Activated naive CD8-positive, alpha-beta T cell treated with anti-CD3 and anti-CD28 coated beads, Interleukin-2, amount 10 ng/mL, durations not matched to agents 7 days and 5 days (primary cell): ENCODE results near the gene LEMD1. TPM values are rescaled to one million over a fixed set of nuclear protein-coding genes. Genes with fewer than 3 reads are reported as not detected.

ENCODE experiments used
- ATAC-seq: fragments of 150-1000 bp; cut with Tn5 transposase; one replicate; pipeline ENCODE4 v1.10.0; 2021; ENCODE audit warnings: low read depth, moderate library complexity
- POLR2A ChIA-PET: fragments of 350-600 bp; sonication (Branson Sonifier 250); formaldehyde crosslinking; loops from one replicate; lab custom pipeline; 2021; ENCODE audit warnings: antibody characterized with exemption; lab: Charles Lee
- DNase-seq: peaks from one replicate; pipeline ENCODE4 v3.0.0; 2021
- H3K27ac Mint-ChIP-seq: one replicate; pipeline ENCODE4 v1.8.0; 2022; ENCODE audit warnings: mild to moderate bottlenecking, mixed read lengths
- H3K27me3 Mint-ChIP-seq: one replicate; pipeline ENCODE4 v1.8.0; 2022; ENCODE audit warnings: mild to moderate bottlenecking, moderate library complexity, mixed read lengths
- H3K36me3 Mint-ChIP-seq: one replicate; pipeline ENCODE4 v1.8.0; 2021; ENCODE audit warnings: mild to moderate bottlenecking, mixed read lengths
- H3K4me1 Mint-ChIP-seq: one replicate; pipeline ENCODE4 v1.8.0; 2021; ENCODE audit warnings: mixed read lengths
- H3K4me3 Mint-ChIP-seq: one replicate; pipeline ENCODE4 v1.8.0; 2022; ENCODE audit warnings: mild to moderate bottlenecking, moderate library complexity, mixed read lengths
- H3K9me3 Mint-ChIP-seq: one replicate; pipeline ENCODE4 v1.8.0; 2021; ENCODE audit warnings: mixed read lengths
- total RNA-seq, 2 experiments: library from RNA; stranded (reverse); gene quantifications; one replicate each; pipeline ENCODE4 v1.2.3, GENCODE V29; 2021

Gene LEMD1
- total RNA-seq, 2 experiments from 2014 or later = 0.97 to 1.1 TPM

- no peak within 1 kb of the TSS for H3K27ac Mint-ChIP-seq
- H3K36me3 Mint-ChIP-seq = no peaks in the 10 kb centered on the region
- peaks cover 20% of the 10 kb centered on the region for H3K27me3 Mint-ChIP-seq
- ATAC-seq (no peak), DNase-seq (no peak)
- H3K4me1 Mint-ChIP-seq = no peaks in the 10 kb centered on the region
- no peak within 1 kb of the TSS for H3K4me3 Mint-ChIP-seq
- POLR2A ChIA-PET = no interaction called here
- H3K9me3 Mint-ChIP-seq = no peaks in the 10 kb centered on the region
Observed at GRCh38 chr1:205356440-205357139, 65.3 kb downstream of the LEMD1 start, which contains the start of gene KLHDC8A. Gene KLHDC8A, minus strand, starts transcription at chr1:205356922. Its CDS starts 13,318 bp downstream, at chr1:205343604.

DNA sequence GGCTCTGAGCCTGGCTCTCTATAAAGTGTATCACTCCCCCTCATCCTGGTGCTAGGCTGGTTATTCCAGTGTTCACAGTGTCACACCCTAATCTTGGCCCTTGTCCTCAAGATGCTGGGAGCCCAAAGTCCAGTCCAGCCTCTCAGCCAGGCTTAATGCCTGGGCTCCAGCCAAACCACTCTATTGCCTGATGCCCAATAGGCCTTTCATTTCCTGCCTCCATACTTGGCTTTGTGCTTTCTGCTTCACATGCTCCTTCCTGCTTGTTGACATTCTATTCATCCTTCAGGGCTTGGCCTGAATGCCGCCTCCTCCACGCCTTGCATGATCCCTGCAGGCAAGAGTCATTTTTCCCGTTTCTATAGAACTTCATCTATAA lies 66.8 kb downstream of the LEMD1 start:
- peaks cover 15% of the 10 kb centered on the region for H3K27me3 Mint-ChIP-seq
- no peaks in the 10 kb centered on the region for H3K9me3 Mint-ChIP-seq
- ATAC-seq = no peak
- POLR2A ChIA-PET = no interaction called here
- H3K36me3 Mint-ChIP-seq = no peaks in the 10 kb centered on the region
- DNase-seq = no peak
- no peak overlapping the region for H3K27ac Mint-ChIP-seq
- no peak overlapping the region for H3K4me3 Mint-ChIP-seq
- H3K4me1 Mint-ChIP-seq = no peaks in the 10 kb centered on the region

DNA sequence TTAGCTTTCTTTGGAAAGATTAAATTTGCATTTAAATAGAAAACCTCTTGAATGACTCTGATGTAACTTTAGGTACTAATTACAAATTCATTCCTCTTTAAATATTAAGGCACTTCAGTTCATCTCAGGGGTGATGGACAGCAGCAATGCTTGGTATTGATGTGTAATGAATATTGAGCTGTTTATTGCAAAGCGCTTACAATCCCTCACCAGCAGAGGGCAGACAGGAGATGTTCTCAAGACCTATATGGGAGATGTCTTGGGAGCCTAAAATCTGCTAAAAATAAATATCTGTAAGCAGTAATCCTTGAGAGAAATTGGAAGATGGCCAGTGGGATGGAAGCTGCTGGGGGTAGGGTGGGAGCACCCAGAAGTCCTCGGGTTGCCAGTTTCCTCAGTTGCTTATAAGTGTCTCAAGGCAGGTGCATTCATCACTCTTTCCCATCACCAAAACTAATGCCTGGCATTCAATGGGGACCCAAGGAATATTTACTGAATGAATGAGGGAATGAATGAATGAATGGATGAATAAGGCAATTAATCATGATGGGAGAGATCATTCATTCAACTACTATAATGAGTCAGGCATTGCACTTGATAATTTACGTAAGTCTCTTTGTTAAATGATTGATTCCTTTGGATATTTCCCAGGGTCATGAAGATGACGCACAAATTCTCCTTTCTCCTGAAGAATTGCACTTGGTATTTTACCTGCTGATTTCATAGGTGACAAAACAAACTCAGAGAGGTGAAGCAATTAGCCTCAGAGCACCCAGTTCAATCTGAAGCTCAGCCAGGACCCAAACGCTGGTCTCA lies 67.4 kb downstream of the LEMD1 start:
- Mint-ChIP-seq H3K27me3 (peaks cover 13% of the 10 kb centered on the region), H3K4me3 (no peak overlapping the region), H3K4me1 (no peaks in the 10 kb centered on the region), H3K27ac (no peak overlapping the region), H3K9me3 (no peaks in the 10 kb centered on the region), H3K36me3 (no peaks in the 10 kb centered on the region)
- POLR2A ChIA-PET = interaction anchor here (0.5 to 0.8 kb wide), 3 partner anchors 130 to 303 kb away, joined by 4 to 5 read pairs (median 5); no protein-coding TSS in a partner anchor
- DNase-seq = no peak
- ATAC-seq = peak; percentile 51

- Mint-ChIP-seq H3K9me3 (no peaks in the 10 kb centered on the region), H3K27ac (no peak overlapping the region)
- POLR2A ChIA-PET = interaction anchor here (0.6 kb wide), 1 partner anchor 304 kb away, joined by 5 read pairs; no protein-coding TSS in a partner anchor
Observed at GRCh38 chr1:205353612-205354011, 68.2 kb downstream of the LEMD1 start.

GRCh38 chr1:205353191-205353590 lies 68.7 kb downstream of the LEMD1 start:
- POLR2A ChIA-PET = no interaction called here
- Mint-ChIP-seq H3K4me1 (no peaks in the 10 kb centered on the region), H3K9me3 (no peaks in the 10 kb centered on the region), H3K27me3 (peaks cover 10% of the 10 kb centered on the region), H3K36me3 (no peaks in the 10 kb centered on the region), H3K4me3 (no peak overlapping the region), H3K27ac (no peak overlapping the region)
- ATAC-seq (no peak), DNase-seq (no peak)

More at GRCh38 chr1:205353612-205354011, 68.2 kb downstream of the LEMD1 start:
- no peak overlapping the region for H3K4me3 Mint-ChIP-seq
- DNase-seq (no peak), ATAC-seq (no peak)
- peaks cover 9% of the 10 kb centered on the region for H3K27me3 Mint-ChIP-seq
- no peaks in the 10 kb centered on the region for H3K36me3 Mint-ChIP-seq
- no peaks in the 10 kb centered on the region for H3K4me1 Mint-ChIP-seq

- H3K27ac Mint-ChIP-seq = no peak overlapping the region
- no peaks in the 10 kb centered on the region for H3K9me3 Mint-ChIP-seq
- no peak for DNase-seq
- H3K4me3 Mint-ChIP-seq = no peak overlapping the region
- no peaks in the 10 kb centered on the region for H3K4me1 Mint-ChIP-seq
- ATAC-seq = no peak
- POLR2A ChIA-PET = no interaction called here
- H3K36me3 Mint-ChIP-seq = no peaks in the 10 kb centered on the region
- H3K27me3 Mint-ChIP-seq = peaks cover 14% of the 10 kb centered on the region
Observed at GRCh38 chr1:205351984-205352713, 69.7 kb downstream of the LEMD1 start.

DNA sequence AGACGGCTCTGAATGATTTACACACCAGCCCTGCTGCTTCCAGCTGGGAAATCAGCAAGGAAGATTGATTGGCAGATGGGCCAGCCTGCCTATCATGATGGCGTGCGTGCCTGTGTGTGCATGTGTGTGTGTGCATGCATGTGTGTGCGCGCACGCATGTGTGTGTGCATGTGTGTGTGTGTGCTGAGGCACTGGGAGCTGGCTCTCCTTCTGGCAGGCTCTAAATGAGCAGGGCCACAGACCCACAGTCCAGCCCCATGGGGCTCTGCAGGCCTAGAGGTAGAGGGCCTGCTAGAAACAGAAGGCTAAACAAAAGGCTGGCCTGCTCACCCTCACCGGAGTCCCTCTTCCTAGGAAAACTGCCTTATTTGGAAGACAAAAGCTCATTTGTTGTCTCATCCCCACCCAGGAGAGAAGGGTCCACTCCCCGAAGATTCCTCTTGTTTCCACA lies 71.1 kb downstream of the LEMD1 start:
- Mint-ChIP-seq H3K4me3 (no peak overlapping the region), H3K27ac (no peak overlapping the region), H3K9me3 (no peaks in the 10 kb centered on the region), H3K27me3 (peaks cover 20% of the 10 kb centered on the region), H3K36me3 (no peaks in the 10 kb centered on the region), H3K4me1 (no peaks in the 10 kb centered on the region)
- POLR2A ChIA-PET = no interaction called here
- DNase-seq (no peak), ATAC-seq (no peak)

DNA sequence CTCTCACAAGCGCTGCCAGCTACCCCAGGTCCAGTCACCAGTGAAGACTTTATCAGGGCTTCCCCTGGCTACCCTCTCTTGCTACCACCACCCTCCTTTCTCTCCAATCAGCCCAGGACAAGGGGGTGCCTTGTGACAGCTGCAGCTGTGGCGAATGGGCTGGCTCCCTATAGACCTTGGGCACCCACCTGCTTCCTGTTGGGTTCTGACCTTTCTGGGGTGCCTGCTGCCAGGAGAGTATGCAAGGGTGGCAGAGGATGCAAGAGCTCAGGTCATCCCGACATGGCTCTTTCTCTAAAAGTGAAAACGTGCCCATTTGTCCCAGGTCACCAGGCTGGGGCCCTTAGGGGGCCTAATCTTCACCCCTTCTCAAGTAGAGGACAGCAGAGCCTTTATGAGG lies 71.7 kb downstream of the LEMD1 start:
- H3K4me1 Mint-ChIP-seq = no peaks in the 10 kb centered on the region
- peaks cover 26% of the 10 kb centered on the region for H3K27me3 Mint-ChIP-seq
- no peak for DNase-seq
- H3K4me3 Mint-ChIP-seq = no peak overlapping the region
- no peaks in the 10 kb centered on the region for H3K36me3 Mint-ChIP-seq
- POLR2A ChIA-PET = no interaction called here
- no peaks in the 10 kb centered on the region for H3K9me3 Mint-ChIP-seq
- H3K27ac Mint-ChIP-seq = no peak overlapping the region
- ATAC-seq = no peak

DNA sequence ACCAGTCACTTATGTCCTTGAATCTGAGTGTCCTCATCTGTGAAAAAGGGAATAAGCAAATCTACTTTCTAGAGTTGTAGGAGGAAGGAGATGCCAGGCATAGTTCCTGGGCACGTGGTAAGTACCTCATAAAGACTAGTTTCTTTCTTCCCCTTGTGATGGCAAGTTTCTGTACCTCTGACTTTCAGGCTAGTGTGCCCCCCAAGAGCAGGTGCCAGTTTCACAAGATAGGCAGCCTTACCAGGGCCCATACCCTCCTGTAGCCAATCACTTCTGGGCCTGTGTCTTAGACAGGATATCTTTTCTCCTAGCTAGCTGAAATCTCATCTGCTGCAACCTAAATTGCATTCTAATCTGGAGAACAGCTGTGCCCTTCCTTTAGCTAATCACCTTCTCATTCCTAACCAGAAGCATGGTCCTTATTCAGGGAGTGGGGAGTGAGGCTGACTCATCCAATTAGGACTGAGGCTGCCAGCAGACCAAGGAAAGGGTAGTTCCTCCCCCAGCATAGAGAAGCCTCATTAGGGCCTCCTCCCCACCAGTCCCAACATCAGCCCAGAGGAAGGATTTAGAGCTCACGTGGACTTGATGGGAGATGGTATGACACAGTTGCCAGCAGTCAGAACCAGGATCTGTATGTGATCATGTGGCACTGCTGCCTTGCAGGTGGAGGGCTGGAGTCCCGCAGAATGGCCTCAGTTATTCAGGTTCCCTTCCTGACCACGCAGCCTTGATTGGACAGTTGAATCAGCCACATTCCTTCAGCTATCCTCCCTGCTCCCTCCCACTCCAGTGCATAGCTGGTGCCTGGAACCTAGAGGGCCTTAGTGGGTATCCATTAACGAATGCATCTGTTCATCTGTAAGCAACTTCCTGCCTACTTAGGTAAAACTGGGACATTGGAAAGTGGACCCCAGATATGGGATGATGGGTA lies 73.0 kb downstream of the LEMD1 start:
- Mint-ChIP-seq H3K27me3 (peaks cover 37% of the 10 kb centered on the region), H3K9me3 (no peaks in the 10 kb centered on the region), H3K27ac (no peak overlapping the region), H3K36me3 (no peaks in the 10 kb centered on the region), H3K4me3 (no peak overlapping the region), H3K4me1 (peaks cover 3% of the 10 kb centered on the region)
- POLR2A ChIA-PET = no interaction called here
- DNase-seq = no peak
- ATAC-seq = no peak

GRCh38 chr1:205346956-205347574 lies 74.8 kb downstream of the LEMD1 start:
- H3K4me3 Mint-ChIP-seq = no peak overlapping the region
- no peak overlapping the region for H3K27ac Mint-ChIP-seq
- peaks cover 3% of the 10 kb centered on the region for H3K4me1 Mint-ChIP-seq
- POLR2A ChIA-PET = no interaction called here
- H3K36me3 Mint-ChIP-seq = no peaks in the 10 kb centered on the region
- no peaks in the 10 kb centered on the region for H3K9me3 Mint-ChIP-seq
- ATAC-seq (no peak), DNase-seq (no peak)
- peaks cover 48% of the 10 kb centered on the region for H3K27me3 Mint-ChIP-seq

DNA sequence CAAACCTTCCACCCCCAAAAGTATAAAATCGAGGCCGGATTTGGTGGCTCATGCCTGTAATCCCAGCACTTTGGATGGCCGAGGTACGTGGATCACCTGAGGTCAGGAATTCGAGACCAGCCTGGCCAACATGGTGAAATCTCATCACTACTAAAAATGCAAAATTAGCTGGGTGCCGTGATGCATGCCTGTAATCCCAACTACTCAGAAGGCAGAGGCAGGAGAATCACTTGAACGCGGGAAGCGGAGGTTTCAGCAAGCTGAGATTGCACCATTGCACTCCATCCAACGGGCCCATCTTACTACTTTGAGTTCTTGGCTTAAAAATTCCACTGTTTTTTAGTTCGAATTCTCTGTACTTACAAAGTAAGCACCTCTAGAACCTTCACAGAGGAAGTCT lies 76.1 kb downstream of the LEMD1 start:
- Mint-ChIP-seq H3K36me3 (no peaks in the 10 kb centered on the region), H3K9me3 (no peaks in the 10 kb centered on the region), H3K4me1 (peaks cover 3% of the 10 kb centered on the region), H3K27me3 (peaks cover 56% of the 10 kb centered on the region), H3K27ac (no peak overlapping the region), H3K4me3 (no peak overlapping the region)
- no peak for ATAC-seq
- POLR2A ChIA-PET = no interaction called here
- DNase-seq = no peak
